PC-9 (cell line): ENCODE data around the gene MAEL.

Experiments used
- CTCF ChIP-seq: fragments of 200-600 bp; sonication (generic); conservative IDR thresholded peaks from 2 replicates; pipeline ENCODE4 v1.6.1; 2017; ENCODE audit warnings: mixed run types, antibody characterized with exemption, mild to moderate bottlenecking, moderate library complexity
- EZH2 ChIP-seq: fragments of 200-600 bp; sonication (generic); IDR thresholded peaks from 2 replicates; pipeline ENCODE4 v1.8.0; 2017; ENCODE audit warnings: antibody characterized with exemption, low read depth

- TF ChIP-seq CTCF, result no peak
- TF ChIP-seq EZH2, result no peak
These were observed 79.7 kb downstream of the MAEL start for GRCh38 chr1:167068761-167069160.
